Measurements from ENCODE around the gene PEX5L.

PEX5L gene

GRCh38 chr3:180026997-180027396 lies 9.7 kb downstream of the PEX5L start:
- TF ChIP-seq SIN3A (IDR thresholded peaks at IDR 0.05; ENCODE audit: borderline replicate concordance, insufficient read depth, low read length) (no peak), FOXP2 (optimal IDR thresholded peaks at IDR 0.05; ENCODE audit: borderline replicate concordance, extremely low read depth, extremely low read length, insufficient read depth) (no peak), TAF1 (IDR thresholded peaks at IDR 0.05; ENCODE audit: borderline replicate concordance, insufficient read depth, low read length) (no peak), POLR2AphosphoS5 (IDR thresholded peaks at IDR 0.05; ENCODE audit: low read depth, low read length) (no peak)
- TF ChIP-seq, protein P1, sequence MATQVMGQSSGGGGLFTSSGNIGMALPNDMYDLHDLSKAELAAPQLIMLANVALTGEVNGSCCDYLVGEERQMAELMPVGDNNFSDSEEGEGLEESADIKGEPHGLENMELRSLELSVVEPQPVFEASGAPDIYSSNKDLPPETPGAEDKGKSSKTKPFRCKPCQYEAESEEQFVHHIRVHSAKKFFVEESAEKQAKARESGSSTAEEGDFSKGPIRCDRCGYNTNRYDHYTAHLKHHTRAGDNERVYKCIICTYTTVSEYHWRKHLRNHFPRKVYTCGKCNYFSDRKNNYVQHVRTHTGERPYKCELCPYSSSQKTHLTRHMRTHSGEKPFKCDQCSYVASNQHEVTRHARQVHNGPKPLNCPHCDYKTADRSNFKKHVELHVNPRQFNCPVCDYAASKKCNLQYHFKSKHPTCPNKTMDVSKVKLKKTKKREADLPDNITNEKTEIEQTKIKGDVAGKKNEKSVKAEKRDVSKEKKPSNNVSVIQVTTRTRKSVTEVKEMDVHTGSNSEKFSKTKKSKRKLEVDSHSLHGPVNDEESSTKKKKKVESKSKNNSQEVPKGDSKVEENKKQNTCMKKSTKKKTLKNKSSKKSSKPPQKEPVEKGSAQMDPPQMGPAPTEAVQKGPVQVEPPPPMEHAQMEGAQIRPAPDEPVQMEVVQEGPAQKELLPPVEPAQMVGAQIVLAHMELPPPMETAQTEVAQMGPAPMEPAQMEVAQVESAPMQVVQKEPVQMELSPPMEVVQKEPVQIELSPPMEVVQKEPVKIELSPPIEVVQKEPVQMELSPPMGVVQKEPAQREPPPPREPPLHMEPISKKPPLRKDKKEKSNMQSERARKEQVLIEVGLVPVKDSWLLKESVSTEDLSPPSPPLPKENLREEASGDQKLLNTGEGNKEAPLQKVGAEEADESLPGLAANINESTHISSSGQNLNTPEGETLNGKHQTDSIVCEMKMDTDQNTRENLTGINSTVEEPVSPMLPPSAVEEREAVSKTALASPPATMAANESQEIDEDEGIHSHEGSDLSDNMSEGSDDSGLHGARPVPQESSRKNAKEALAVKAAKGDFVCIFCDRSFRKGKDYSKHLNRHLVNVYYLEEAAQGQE (IDR thresholded peaks at IDR 0.05; ENCODE audit: insufficient read depth in 1 of 2, low read depth in 2 of 2, low read length in 2 of 2): no peak

DNA sequence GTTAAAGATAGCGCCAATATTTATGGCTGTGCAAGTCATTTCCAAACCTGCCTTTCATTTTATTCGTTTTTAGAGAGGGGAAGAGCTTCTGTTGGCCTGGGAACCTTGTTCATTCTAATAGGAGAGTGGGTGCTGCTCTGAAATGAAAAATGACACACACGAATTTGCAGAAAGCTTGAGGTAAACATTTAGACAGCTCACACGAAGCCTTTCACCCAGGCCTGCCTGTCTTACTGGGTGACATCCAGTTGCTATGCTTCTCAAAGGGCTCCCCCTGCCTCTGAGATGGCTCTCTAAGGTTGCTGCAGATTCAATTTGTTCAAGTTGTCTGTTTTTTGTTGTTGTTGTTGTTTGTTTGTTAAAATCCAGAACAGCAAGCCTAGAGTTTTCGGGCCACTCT lies 18.2 kb downstream of the PEX5L start:
- TF ChIP-seq TAF1 (IDR thresholded peaks at IDR 0.05; ENCODE audit: borderline replicate concordance, insufficient read depth, low read length) (no peak), FOXP2 (optimal IDR thresholded peaks at IDR 0.05; ENCODE audit: borderline replicate concordance, extremely low read depth, extremely low read length, insufficient read depth) (no peak), POLR2AphosphoS5 (IDR thresholded peaks at IDR 0.05; ENCODE audit: low read depth, low read length) (no peak), SIN3A (IDR thresholded peaks at IDR 0.05; ENCODE audit: borderline replicate concordance, insufficient read depth, low read length) (no peak)
- TF ChIP-seq, protein P1 (IDR thresholded peaks at IDR 0.05; ENCODE audit: insufficient read depth in 1 of 2, low read depth in 2 of 2, low read length in 2 of 2): no peak

GRCh38 chr3:180017846-180018245 lies 18.9 kb downstream of the PEX5L start:
- TF ChIP-seq POLR2AphosphoS5 (IDR thresholded peaks at IDR 0.05; ENCODE audit: low read depth, low read length) (no peak), SIN3A (IDR thresholded peaks at IDR 0.05; ENCODE audit: borderline replicate concordance, insufficient read depth, low read length) (no peak), FOXP2 (optimal IDR thresholded peaks at IDR 0.05; ENCODE audit: borderline replicate concordance, extremely low read depth, extremely low read length, insufficient read depth) (no peak), TAF1 (IDR thresholded peaks at IDR 0.05; ENCODE audit: borderline replicate concordance, insufficient read depth, low read length) (no peak)
- TF ChIP-seq, protein P1 (IDR thresholded peaks at IDR 0.05; ENCODE audit: insufficient read depth in 1 of 2, low read depth in 2 of 2, low read length in 2 of 2): no peak

- no peak for TF ChIP-seq FOXP2 (optimal IDR thresholded peaks at IDR 0.05; ENCODE audit: borderline replicate concordance, extremely low read depth, extremely low read length, insufficient read depth)
Measured at GRCh38 chr3:180011927-180012326, 24.8 kb downstream of the PEX5L start.

DNA sequence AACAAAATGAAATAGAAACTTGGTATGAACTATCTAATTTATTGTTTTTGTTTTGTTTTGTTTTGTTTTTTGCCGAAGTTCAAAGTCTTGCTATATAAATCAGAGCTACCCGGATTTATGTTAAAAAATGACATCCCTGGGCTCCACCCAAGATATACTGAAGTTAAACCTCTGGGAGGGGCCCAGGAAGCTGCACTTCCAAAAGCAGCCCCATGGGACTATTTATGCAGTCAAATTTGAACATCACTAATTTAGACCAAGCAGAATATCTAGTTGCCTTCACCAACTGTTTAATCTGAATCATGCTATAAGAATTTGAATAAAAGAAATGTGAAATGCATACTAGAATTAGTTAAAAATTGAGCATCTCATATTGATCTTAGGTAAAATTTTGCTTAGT lies 32.2 kb downstream of the PEX5L start:
- TF ChIP-seq SIN3A (IDR thresholded peaks at IDR 0.05; ENCODE audit: borderline replicate concordance, insufficient read depth, low read length) (no peak), TAF1 (IDR thresholded peaks at IDR 0.05; ENCODE audit: borderline replicate concordance, insufficient read depth, low read length) (no peak), FOXP2 (optimal IDR thresholded peaks at IDR 0.05; ENCODE audit: borderline replicate concordance, extremely low read depth, extremely low read length, insufficient read depth) (no peak), POLR2AphosphoS5 (IDR thresholded peaks at IDR 0.05; ENCODE audit: low read depth, low read length) (no peak)
- TF ChIP-seq, protein P1 (IDR thresholded peaks at IDR 0.05; ENCODE audit: insufficient read depth in 1 of 2, low read depth in 2 of 2, low read length in 2 of 2): no peak

All from PFSK-1 (cell line).